ENCODE data around the gene PRDM1.

- no peak for TF ChIP-seq FOSL2 (IDR thresholded peaks at IDR 0.05; ENCODE audit: borderline replicate concordance, low read depth)
- TF ChIP-seq CTCF (IDR thresholded peaks at IDR 0.05), result no peak
- no peak for TF ChIP-seq CHD2 (IDR thresholded peaks at IDR 0.05; ENCODE audit: low read length, partially characterized antibody)
- TF ChIP-seq TEAD4 (IDR thresholded peaks at IDR 0.05; ENCODE audit: borderline replicate concordance, insufficient read depth), result no peak
- no peak for TF ChIP-seq MAX (IDR thresholded peaks at IDR 0.05; ENCODE audit: low read depth)
- TF ChIP-seq POLR2AphosphoS5 (IDR thresholded peaks at IDR 0.05; ENCODE audit: low read depth, low read length), result no peak
- TF ChIP-seq REST (IDR thresholded peaks at IDR 0.05; ENCODE audit: low read depth, low read length), result no peak
- no peak for TF ChIP-seq NRF1 (IDR thresholded peaks at IDR 0.05; ENCODE audit: low read depth, low read length)
- TF ChIP-seq USF1 (IDR thresholded peaks at IDR 0.05; ENCODE audit: borderline replicate concordance, low read depth), result no peak
- no peak for TF ChIP-seq SMC3 (IDR thresholded peaks at IDR 0.05; ENCODE audit: low read depth, low read length)
Observed at GRCh38 chr6:106119546-106119945, 33.4 kb downstream of the PRDM1 start.

Measured in SK-N-SH (cell line).